Measurements from ENCODE around the gene DRC3.
A peak's percentile ranks its signal among the peaks of the same experiment; 100 is the strongest.

DRC3 gene

GRCh38 chr17:18002171-18002570, 29.5 kb downstream of the DRC3 start:
- Histone ChIP-seq H3K9me3 (replicated peaks in 1 of 2; ENCODE audit: control insufficient read depth in 2 of 2, insufficient read depth in 1 of 2, low read depth in 1 of 2, low read length in 2 of 2) (no peaks in the 10 kb centered on the region), H2BK5ac (ENCODE audit: low read length) (no peak overlapping the region), H2AK5ac (ENCODE audit: low read depth, low read length) (no peak overlapping the region), H3K27me3 (ENCODE audit: control insufficient read depth in 3 of 3, insufficient read depth in 3 of 3, low read depth in 1 of 3, low read length in 3 of 3) (no peaks in the 10 kb centered on the region), H4K91ac (ENCODE audit: low read depth, low read length, poor library complexity) (no peak overlapping the region), H3K4me1 (ENCODE audit: control insufficient read depth in 2 of 2, insufficient read depth in 1 of 2, low read depth in 1 of 2, low read length in 2 of 2) (peaks cover 6 to 7% of the 10 kb centered on the region in 2 donors), H4K8ac (ENCODE audit: low read depth, low read length) (no peak overlapping the region), H3K14ac (ENCODE audit: low read length) (no peak overlapping the region), H3K4ac (ENCODE audit: low read length) (no peak overlapping the region), H2BK15ac (ENCODE audit: low read length) (no peak overlapping the region), H3K18ac (ENCODE audit: low read length) (no peak overlapping the region), H3K4me3 (ENCODE audit: low read length in 2 of 2) (no peak overlapping the region), H2AFZ (ENCODE audit: low read length) (no peak overlapping the region), H2BK12ac (ENCODE audit: low read length) (no peak overlapping the region), H3K79me1 (ENCODE audit: low read depth, low read length) (no peaks in the 10 kb centered on the region), H3K27ac (replicated peaks; ENCODE audit: low read length) (no peak overlapping the region), H2BK120ac (ENCODE audit: low read depth, low read length) (no peak overlapping the region), H3K4me2 (ENCODE audit: insufficient read depth, low read length, poor library complexity, severe bottlenecking) (no peak overlapping the region), H3K23ac (ENCODE audit: low read depth, low read length, poor library complexity) (no peak overlapping the region), H3K9ac (ENCODE audit: low read depth, low read length, poor library complexity) (no peak overlapping the region), H3K36me3 (replicated peaks in 1 of 2; ENCODE audit: control insufficient read depth in 2 of 2, insufficient read depth in 2 of 2, low read length in 2 of 2) (peaks cover 0 to 2% of the 10 kb centered on the region in 2 donors)
- no peak for DNase-seq (ENCODE audit: low spot score)
- WGBS, 2 donors (ENCODE audit: extremely low coverage in 2 of 2, insufficient read length in 2 of 2, insufficient replicate concordance in 1 of 2) = no CpG with 5 or more reads among the region's 2 CpGs

DNA sequence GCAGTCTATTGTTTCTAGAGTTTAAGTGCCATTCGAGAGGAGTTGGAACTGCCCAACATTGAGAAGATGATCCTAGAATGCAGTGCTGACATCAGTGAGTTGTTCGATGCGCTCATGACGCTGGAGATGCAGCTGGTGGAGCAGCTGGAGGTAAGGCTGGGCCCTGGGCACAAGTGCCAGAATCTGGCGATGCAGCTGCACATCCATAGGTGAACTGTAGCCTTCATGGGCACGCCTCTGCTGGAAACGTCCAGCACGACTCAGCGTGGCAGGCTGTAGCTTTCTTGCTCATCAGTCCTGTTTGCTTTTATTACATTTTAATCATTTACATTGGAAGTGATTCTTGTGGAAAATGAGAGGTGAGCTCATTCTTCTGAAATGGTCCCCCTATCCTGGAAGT, 31.7 kb downstream of the DRC3 start:
- Histone ChIP-seq H2BK5ac (ENCODE audit: low read length) (no peak overlapping the region), H3K9me3 (replicated peaks in 1 of 2; ENCODE audit: control insufficient read depth in 2 of 2, insufficient read depth in 1 of 2, low read depth in 1 of 2, low read length in 2 of 2) (no peaks in the 10 kb centered on the region), H3K4me2 (ENCODE audit: insufficient read depth, low read length, poor library complexity, severe bottlenecking) (no peak overlapping the region), H2BK120ac (ENCODE audit: low read depth, low read length) (no peak overlapping the region), H3K18ac (ENCODE audit: low read length) (no peak overlapping the region), H2AFZ (ENCODE audit: low read length) (no peak overlapping the region), H3K4me1 (ENCODE audit: control insufficient read depth in 2 of 2, insufficient read depth in 1 of 2, low read depth in 1 of 2, low read length in 2 of 2) (peaks cover 3 to 6% of the 10 kb centered on the region in 2 donors), H3K4me3 (ENCODE audit: low read length in 2 of 2) (no peak overlapping the region), H3K4ac (ENCODE audit: low read length) (peak overlapping the region; percentile 20), H3K36me3 (replicated peaks in 1 of 2; ENCODE audit: control insufficient read depth in 2 of 2, insufficient read depth in 2 of 2, low read length in 2 of 2) (peaks cover 0 to 2% of the 10 kb centered on the region in 2 donors), H2AK5ac (ENCODE audit: low read depth, low read length) (peak overlapping the region; percentile 22), H3K27me3 (ENCODE audit: control insufficient read depth in 3 of 3, insufficient read depth in 3 of 3, low read depth in 1 of 3, low read length in 3 of 3) (no peaks in the 10 kb centered on the region), H3K23ac (ENCODE audit: low read depth, low read length, poor library complexity) (no peak overlapping the region), H3K79me1 (ENCODE audit: low read depth, low read length) (no peaks in the 10 kb centered on the region), H3K27ac (replicated peaks; ENCODE audit: low read length) (no peak overlapping the region), H2BK15ac (ENCODE audit: low read length) (no peak overlapping the region), H4K91ac (ENCODE audit: low read depth, low read length, poor library complexity) (no peak overlapping the region), H3K9ac (ENCODE audit: low read depth, low read length, poor library complexity) (no peak overlapping the region), H2BK12ac (ENCODE audit: low read length) (no peak overlapping the region), H3K14ac (ENCODE audit: low read length) (no peak overlapping the region), H4K8ac (ENCODE audit: low read depth, low read length) (no peak overlapping the region)
- DNase-seq (ENCODE audit: low spot score) = no peak
- WGBS, 2 donors (ENCODE audit: extremely low coverage in 2 of 2, insufficient read length in 2 of 2, insufficient replicate concordance in 1 of 2) = no CpG with 5 or more reads among the region's 9 CpGs

- Histone ChIP-seq H3K36me3 (replicated peaks in 1 of 2; ENCODE audit: control insufficient read depth in 2 of 2, insufficient read depth in 2 of 2, low read length in 2 of 2) (peaks cover 0 to 2% of the 10 kb centered on the region in 2 donors), H3K27me3 (ENCODE audit: control insufficient read depth in 3 of 3, insufficient read depth in 3 of 3, low read depth in 1 of 3, low read length in 3 of 3) (no peaks in the 10 kb centered on the region), H3K14ac (ENCODE audit: low read length) (no peak overlapping the region), H3K4ac (ENCODE audit: low read length) (no peak overlapping the region), H3K23ac (ENCODE audit: low read depth, low read length, poor library complexity) (no peak overlapping the region), H3K4me3 (ENCODE audit: low read length in 2 of 2) (no peak overlapping the region), H3K9ac (ENCODE audit: low read depth, low read length, poor library complexity) (no peak overlapping the region), H3K4me1 (ENCODE audit: control insufficient read depth in 2 of 2, insufficient read depth in 1 of 2, low read depth in 1 of 2, low read length in 2 of 2) (peaks cover 0 to 4% of the 10 kb centered on the region in 2 donors), H3K4me2 (ENCODE audit: insufficient read depth, low read length, poor library complexity, severe bottlenecking) (no peak overlapping the region), H4K91ac (ENCODE audit: low read depth, low read length, poor library complexity) (no peak overlapping the region), H2BK120ac (ENCODE audit: low read depth, low read length) (no peak overlapping the region), H3K18ac (ENCODE audit: low read length) (no peak overlapping the region), H2BK12ac (ENCODE audit: low read length) (no peak overlapping the region), H2BK5ac (ENCODE audit: low read length) (no peak overlapping the region), H2AFZ (ENCODE audit: low read length) (no peak overlapping the region), H3K27ac (replicated peaks; ENCODE audit: low read length) (no peak overlapping the region), H4K8ac (ENCODE audit: low read depth, low read length) (no peak overlapping the region), H2BK15ac (ENCODE audit: low read length) (no peak overlapping the region), H3K79me1 (ENCODE audit: low read depth, low read length) (no peaks in the 10 kb centered on the region), H2AK5ac (ENCODE audit: low read depth, low read length) (no peak overlapping the region), H3K9me3 (replicated peaks in 1 of 2; ENCODE audit: control insufficient read depth in 2 of 2, insufficient read depth in 1 of 2, low read depth in 1 of 2, low read length in 2 of 2) (no peaks in the 10 kb centered on the region)
- no peak for DNase-seq (ENCODE audit: low spot score)
- no CpG with 5 or more reads among the region's 9 CpGs for WGBS, 2 donors (ENCODE audit: extremely low coverage in 2 of 2, insufficient read length in 2 of 2, insufficient replicate concordance in 1 of 2)
Measured at GRCh38 chr17:18004884-18005305, 32.2 kb downstream of the DRC3 start.

- Histone ChIP-seq H3K18ac (ENCODE audit: low read length) (no peak overlapping the region), H2BK5ac (ENCODE audit: low read length) (no peak overlapping the region), H3K79me1 (ENCODE audit: low read depth, low read length) (no peaks in the 10 kb centered on the region), H3K4ac (ENCODE audit: low read length) (no peak overlapping the region), H3K23ac (ENCODE audit: low read depth, low read length, poor library complexity) (no peak overlapping the region), H3K9me3 (replicated peaks in 1 of 2; ENCODE audit: control insufficient read depth in 2 of 2, insufficient read depth in 1 of 2, low read depth in 1 of 2, low read length in 2 of 2) (peaks cover 0 to 2% of the 10 kb centered on the region in 2 donors), H3K9ac (ENCODE audit: low read depth, low read length, poor library complexity) (no peak overlapping the region), H3K36me3 (replicated peaks in 1 of 2; ENCODE audit: control insufficient read depth in 2 of 2, insufficient read depth in 2 of 2, low read length in 2 of 2) (peaks cover 0 to 2% of the 10 kb centered on the region in 2 donors), H3K27ac (replicated peaks; ENCODE audit: low read length) (no peak overlapping the region), H2AFZ (ENCODE audit: low read length) (no peak overlapping the region), H2BK12ac (ENCODE audit: low read length) (no peak overlapping the region), H2BK15ac (ENCODE audit: low read length) (no peak overlapping the region), H3K4me3 (ENCODE audit: low read length in 2 of 2) (no peak overlapping the region), H3K4me2 (ENCODE audit: insufficient read depth, low read length, poor library complexity, severe bottlenecking) (no peak overlapping the region), H3K4me1 (ENCODE audit: control insufficient read depth in 2 of 2, insufficient read depth in 1 of 2, low read depth in 1 of 2, low read length in 2 of 2) (peaks cover 0 to 4% of the 10 kb centered on the region in 2 donors), H4K8ac (ENCODE audit: low read depth, low read length) (no peak overlapping the region), H3K27me3 (ENCODE audit: control insufficient read depth in 3 of 3, insufficient read depth in 3 of 3, low read depth in 1 of 3, low read length in 3 of 3) (no peaks in the 10 kb centered on the region), H2BK120ac (ENCODE audit: low read depth, low read length) (no peak overlapping the region), H2AK5ac (ENCODE audit: low read depth, low read length) (no peak overlapping the region), H4K91ac (ENCODE audit: low read depth, low read length, poor library complexity) (no peak overlapping the region), H3K14ac (ENCODE audit: low read length) (no peak overlapping the region)
- WGBS, 2 donors (ENCODE audit: extremely low coverage in 2 of 2, insufficient read length in 2 of 2, insufficient replicate concordance in 1 of 2) = no CpG with 5 or more reads among the region's 3 CpGs
- no peak for DNase-seq (ENCODE audit: low spot score)
Measured at GRCh38 chr17:18005496-18005895, 32.8 kb downstream of the DRC3 start.

All from neuronal stem cell (in vitro differentiated cells).